AG10803 (cell line): ENCODE data around the gene KRT13.

Experiments
- DNase-seq: peaks from one replicate; pipeline ENCODE4 v3.0.0; 2010; ENCODE audit warnings: low read depth
- H3K4me3 ChIP-seq: 2 replicates; pipeline ENCODE4 v1.5.1; 2011; ENCODE audit warnings: mild to moderate bottlenecking, low read length, control low read depth
- TF ChIP-seq, protein P1 (sequence below): conservative IDR thresholded peaks from 2 replicates; pipeline ENCODE4 v1.5.1; 2011; ENCODE audit warnings: mild to moderate bottlenecking, low read length, control low read depth, inconsistent platforms

The KRT13 gene

DNA sequence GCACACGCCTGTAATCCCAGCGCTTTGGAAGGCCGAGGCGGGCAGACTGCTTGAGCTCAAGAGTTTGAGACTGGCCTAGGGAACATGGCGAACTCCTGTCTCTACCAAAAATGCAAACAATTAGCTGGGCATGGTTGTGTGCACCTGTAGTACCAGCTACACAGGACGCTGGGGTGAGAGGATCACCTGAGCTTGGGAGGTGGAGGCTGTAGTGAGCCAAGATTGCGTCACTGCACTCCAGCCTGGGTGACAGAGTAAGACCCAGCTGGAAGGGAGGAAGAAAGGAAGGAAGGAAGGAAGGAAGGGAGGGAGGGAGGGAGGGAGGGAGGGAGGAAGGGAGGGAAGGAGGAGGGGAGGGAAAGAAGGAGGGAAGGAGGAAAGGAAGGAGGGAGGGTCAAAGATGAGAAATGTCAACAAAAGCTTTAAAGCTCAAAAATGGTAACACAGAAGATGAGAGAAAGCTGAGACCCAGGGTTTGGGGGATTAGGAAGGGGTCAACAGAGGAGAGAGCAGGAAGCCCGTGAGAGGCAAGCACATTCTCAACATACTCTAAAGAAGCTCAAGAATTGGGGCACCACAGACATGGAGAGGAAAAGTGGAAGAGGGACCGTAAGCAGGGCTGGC is 27.6 kb upstream of the KRT13 start:
- TF ChIP-seq, protein P1, sequence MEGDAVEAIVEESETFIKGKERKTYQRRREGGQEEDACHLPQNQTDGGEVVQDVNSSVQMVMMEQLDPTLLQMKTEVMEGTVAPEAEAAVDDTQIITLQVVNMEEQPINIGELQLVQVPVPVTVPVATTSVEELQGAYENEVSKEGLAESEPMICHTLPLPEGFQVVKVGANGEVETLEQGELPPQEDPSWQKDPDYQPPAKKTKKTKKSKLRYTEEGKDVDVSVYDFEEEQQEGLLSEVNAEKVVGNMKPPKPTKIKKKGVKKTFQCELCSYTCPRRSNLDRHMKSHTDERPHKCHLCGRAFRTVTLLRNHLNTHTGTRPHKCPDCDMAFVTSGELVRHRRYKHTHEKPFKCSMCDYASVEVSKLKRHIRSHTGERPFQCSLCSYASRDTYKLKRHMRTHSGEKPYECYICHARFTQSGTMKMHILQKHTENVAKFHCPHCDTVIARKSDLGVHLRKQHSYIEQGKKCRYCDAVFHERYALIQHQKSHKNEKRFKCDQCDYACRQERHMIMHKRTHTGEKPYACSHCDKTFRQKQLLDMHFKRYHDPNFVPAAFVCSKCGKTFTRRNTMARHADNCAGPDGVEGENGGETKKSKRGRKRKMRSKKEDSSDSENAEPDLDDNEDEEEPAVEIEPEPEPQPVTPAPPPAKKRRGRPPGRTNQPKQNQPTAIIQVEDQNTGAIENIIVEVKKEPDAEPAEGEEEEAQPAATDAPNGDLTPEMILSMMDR = no peak
- DNase-seq = no peak
- no peak overlapping the region for H3K4me3 ChIP-seq

DNA sequence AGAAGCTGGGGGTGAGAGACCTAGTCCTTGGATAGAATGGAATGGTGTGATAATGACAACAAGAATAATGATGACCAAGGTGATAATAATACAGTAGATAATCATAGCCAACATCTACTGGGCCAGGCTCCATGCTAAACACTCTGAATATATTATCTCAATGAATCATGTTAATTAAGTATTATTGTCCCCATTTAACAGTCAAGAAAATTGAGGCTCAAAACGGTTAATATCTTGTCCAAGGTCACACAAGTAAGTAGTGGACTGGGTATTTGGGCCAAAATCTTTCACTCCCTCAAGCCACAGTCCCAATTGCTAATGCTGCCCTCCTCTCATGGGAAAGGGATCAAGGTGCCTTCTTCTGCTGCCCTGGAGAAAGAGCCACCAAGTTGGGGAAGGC is 26.6 kb upstream of the KRT13 start:
- DNase-seq = no peak
- no peak overlapping the region for H3K4me3 ChIP-seq
- TF ChIP-seq, protein P1 = no peak

DNA sequence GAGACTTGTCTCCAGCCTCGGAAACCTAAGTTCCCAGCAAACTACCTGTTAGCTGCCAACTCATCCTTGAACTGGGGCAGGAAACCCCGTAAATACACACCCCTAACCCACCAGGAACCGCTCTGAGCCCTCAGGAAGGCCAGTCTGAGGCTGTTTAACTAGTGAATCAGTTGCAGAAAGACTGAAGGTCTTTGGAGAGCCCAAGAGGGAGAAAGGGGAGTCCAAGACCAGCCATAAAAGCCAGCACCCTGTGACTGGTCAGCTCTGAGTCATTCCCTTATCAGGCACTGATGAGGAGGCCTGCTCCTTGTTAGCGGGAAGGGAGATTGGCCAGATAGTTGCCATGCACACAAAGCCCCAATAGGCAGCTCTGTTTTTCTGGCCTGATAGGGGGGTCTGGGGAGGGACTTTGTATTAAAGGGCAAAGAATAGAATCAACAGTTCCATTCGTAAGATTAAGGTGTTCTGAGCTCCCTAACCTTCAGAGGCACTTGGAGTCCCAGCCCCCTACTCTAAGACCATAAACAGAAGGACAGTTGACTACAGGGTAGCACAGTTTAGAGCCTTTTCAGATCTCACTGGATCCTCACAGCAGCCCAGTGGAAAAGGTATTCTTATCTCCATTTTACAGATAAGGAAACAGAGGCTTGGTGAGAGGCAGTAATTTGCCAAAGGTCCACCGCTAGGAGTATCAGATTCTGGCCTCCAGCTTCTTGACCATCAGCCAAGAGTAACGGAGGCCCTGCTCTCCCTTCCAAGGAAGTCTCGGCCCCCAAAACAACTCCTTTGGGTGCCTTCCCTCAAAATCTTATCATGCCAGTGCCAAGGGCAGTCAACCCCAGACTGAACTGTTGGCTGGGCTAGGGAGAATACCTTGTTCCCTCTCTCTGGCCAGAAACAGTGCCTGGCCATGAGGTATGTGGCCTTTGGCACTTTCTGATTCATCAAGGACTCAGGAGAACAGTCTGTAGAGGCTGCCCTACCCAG is 24.9 kb upstream of the KRT13 start:
- DNase-seq = peak; percentile 67
- TF ChIP-seq, protein P1 = no peak
- no peak overlapping the region for H3K4me3 ChIP-seq

DNA sequence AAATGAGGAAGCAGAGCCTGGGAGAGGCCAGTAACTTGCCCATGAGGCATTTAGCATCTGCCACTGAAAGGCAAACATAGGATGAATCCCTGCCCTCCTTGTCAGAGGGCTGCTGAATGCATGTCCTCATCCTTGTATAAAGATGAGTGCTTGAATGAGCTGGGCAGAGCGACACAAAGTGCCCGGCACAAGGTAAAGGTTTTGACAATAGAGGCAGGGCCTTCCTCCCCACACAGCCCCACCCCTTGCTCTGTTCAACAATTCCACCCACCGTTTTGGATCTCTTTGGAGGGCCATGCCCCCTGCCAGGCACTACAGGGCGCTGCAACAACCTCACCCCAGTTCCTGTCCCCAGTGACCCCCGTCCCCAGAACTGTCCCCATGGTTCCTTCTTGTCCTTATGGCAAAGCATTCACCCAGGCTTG is 24.1 kb upstream of the KRT13 start:
- TF ChIP-seq, protein P1 = no peak
- H3K4me3 ChIP-seq = no peak overlapping the region
- no peak for DNase-seq

DNA sequence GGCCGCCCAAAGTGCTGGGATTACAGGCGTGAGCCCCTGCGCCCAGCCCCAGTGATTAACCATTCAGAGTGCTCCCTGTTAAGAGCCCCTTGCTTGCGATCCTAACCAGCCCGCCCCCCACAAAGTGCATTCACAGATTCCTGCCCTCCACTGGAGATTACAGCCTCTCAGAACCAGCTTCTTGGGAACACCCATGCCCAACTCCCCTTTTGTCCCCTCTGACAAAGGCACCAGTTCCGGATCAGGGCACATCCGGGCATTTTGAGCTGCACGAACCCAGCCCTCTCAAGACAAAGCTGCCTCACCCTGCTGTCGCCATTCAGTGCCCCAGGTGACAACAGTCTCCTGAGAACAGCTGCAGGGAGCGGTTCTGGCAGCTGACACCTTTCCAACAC is 23.5 kb upstream of the KRT13 start:
- H3K4me3 ChIP-seq = no peak overlapping the region
- TF ChIP-seq, protein P1 = no peak
- no peak for DNase-seq

DNA sequence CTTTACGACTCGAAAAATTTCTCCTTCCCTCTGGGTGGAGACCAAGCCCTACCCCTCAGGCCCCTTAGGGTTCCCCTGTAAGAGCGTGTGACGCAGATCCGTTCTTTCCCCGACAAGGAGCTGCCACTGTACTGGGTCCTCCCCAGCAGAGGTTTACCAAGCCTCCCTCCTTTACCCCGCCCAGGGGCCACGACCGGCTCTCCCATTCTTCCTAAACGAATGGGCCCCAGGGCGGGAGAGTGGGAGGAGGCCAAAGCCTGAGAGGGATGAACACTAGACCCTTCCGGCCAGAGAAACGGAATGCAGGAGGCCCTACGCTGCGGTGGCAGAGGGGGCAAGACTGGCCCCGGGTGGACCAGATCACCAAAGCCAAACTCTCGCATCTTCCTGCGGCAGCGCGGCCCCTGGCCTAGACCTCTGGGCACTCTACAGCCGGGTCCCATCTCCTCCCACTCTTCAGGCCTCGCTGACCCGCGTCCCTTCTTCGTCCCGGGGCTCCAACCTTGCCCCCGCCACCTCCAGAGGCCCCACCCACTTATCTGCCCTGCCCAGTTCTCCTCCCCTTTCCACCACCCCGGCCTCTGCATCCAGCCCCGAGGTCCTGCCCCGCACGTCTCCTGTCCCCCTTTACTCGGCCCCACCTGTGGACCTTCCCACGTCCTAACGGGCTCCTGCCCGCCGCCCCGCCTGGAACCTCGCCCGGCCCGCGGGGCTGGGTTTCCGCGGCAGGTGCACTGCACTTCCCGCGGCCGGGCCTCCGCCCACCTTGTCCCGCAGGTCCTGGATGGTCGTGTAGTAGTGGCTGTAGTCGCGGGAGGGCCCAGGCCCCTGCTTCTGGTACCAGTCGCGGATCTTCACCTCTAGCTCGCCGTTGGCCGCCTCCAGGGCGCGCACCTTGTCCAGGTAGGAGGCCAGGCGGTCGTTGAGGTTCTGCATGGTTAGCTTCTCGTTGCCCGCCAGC is 21.9 kb upstream of the KRT13 start:
- TF ChIP-seq, protein P1 = no peak
- H3K4me3 ChIP-seq = peak overlapping the region; percentile 60
- no peak for DNase-seq
